Upper lobe of left lung (tissue), 4 donors: ENCODE data around the gene FLII.

Experiments
- CTCF ChIP-seq, 6 experiments: fragments of 450-650 bp in 4 of 6; fragments of 200-600 bp in 2 of 6; sonication (generic) in 2 of 6; IDR thresholded peaks; one replicate each; pipeline ENCODE4 v1.5.1; 2016 to 2019; ENCODE audit warnings: antibody characterized with exemption in 6 of 6
- EP300 ChIP-seq, 4 donors: sonication (generic); formaldehyde crosslinking; IDR thresholded peaks; one replicate each; pipeline ENCODE4 v1.5.1; 2017; ENCODE audit warnings: antibody characterized with exemption in 4 of 4, control low read depth in 2 of 4
- POLR2A ChIP-seq, 4 donors: fragments of 450-650 bp; IDR thresholded peaks; one replicate each; pipeline ENCODE4 v1.5.1; 2016 to 2017; ENCODE audit warnings: antibody characterized with exemption in 4 of 4, mild to moderate bottlenecking in 2 of 4
- POLR2AphosphoS5 ChIP-seq, 2 donors: sonication (generic); formaldehyde crosslinking; IDR thresholded peaks; one replicate each; pipeline ENCODE4 v1.5.1; 2017; ENCODE audit warnings: antibody characterized with exemption in 2 of 2

- TF ChIP-seq CTCF (IDR thresholded peaks at IDR 0.05): no peak
- TF ChIP-seq POLR2A (IDR thresholded peaks at IDR 0.05): no peak
- TF ChIP-seq POLR2AphosphoS5 (IDR thresholded peaks at IDR 0.05): no peak
- no peak for TF ChIP-seq EP300 (IDR thresholded peaks at IDR 0.05)
Measured at GRCh38 chr17:18247613-18248001, 10.9 kb downstream of the FLII start.
